Activated T-helper 2 cell treated with anti-CD3 and anti-CD28 coated beads, Interferon-gamma antibody, Interleukin-2, Interleukin-4, amounts not matched to agents 10 μg/mL and 5 μg/mL and 100 μg/mL, durations not matched to agents 14 hours and 24 hours and 36 hours (primary cell): ENCODE data around the gene ARHGAP5. TPM values are rescaled to one million over a fixed set of nuclear protein-coding genes. Genes with fewer than 3 reads are reported as not detected.
A peak's percentile ranks its signal among the peaks of the same experiment; 100 is the strongest.

Experiments used
- DNase-seq: peaks from one replicate; pipeline ENCODE4 v3.0.0; 2021; ENCODE audit warnings: low spot score
- H3K27ac Mint-ChIP-seq: one replicate; pipeline ENCODE4 v1.8.0; 2021; ENCODE audit warnings: mixed read lengths
- H3K27me3 Mint-ChIP-seq: one replicate; pipeline ENCODE4 v1.8.0; 2021; ENCODE audit warnings: low read depth, mixed read lengths
- H3K36me3 Mint-ChIP-seq: one replicate; pipeline ENCODE4 v1.8.0; 2021; ENCODE audit warnings: low read depth, mixed read lengths
- H3K4me1 Mint-ChIP-seq: one replicate; pipeline ENCODE4 v1.8.0; 2021; ENCODE audit warnings: low read depth, mixed read lengths
- H3K4me3 Mint-ChIP-seq: one replicate; pipeline ENCODE4 v1.8.0; 2021; ENCODE audit warnings: low read depth, mild to moderate bottlenecking, moderate library complexity, mixed read lengths
- H3K9me3 Mint-ChIP-seq: one replicate; pipeline ENCODE4 v1.8.0; 2021; ENCODE audit warnings: mixed read lengths
- intact Hi-C: fragments of 100-400 bp; cut with micrococcal nuclease; formaldehyde crosslinking; loops from one replicate; pipeline ENCODE4 v1.15.1; 2023
- total RNA-seq: library from RNA; stranded (reverse); gene quantifications from 2 replicates; pipeline ENCODE4 v1.2.3, GENCODE V29; 2022

The ARHGAP5 gene
- total RNA-seq, 1 donor from 2014 or later: 32.1 TPM

DNA sequence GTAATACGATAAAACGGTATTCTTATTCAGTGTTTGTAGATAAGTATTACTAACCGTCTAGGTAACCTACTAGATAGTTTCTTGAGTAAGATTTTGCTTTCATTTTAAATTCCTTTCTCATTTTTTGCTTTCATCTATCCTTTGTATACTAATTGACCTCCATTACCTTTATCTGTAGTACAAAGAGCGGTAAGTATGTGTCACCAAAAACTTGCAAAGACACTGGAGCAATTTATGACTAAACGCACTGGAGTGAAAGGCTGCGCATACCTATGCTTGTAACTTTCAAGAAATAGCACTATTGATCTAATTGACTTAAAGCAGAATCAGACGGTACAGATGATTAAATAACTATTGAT lies 1.7 kb downstream of the ARHGAP5 start:
- H3K4me3 Mint-ChIP-seq: peak overlapping the region; percentile 97
- peak overlapping the region; percentile 92 for H3K27ac Mint-ChIP-seq
- H3K4me1 Mint-ChIP-seq: peaks cover 38% of the 10 kb centered on the region
- intact Hi-C loops: loop anchor here (1.0 to 5.0 kb wide), 7 partner anchors 23 to 1457 kb away; partner anchors contain the start of genes DTD2, HEATR5A, HECTD1 and NUBPL
- DNase-seq: no peak
- peaks cover 21% of the 10 kb centered on the region for H3K27me3 Mint-ChIP-seq
- no peaks in the 10 kb centered on the region for H3K9me3 Mint-ChIP-seq
- no peaks in the 10 kb centered on the region for H3K36me3 Mint-ChIP-seq

DNA sequence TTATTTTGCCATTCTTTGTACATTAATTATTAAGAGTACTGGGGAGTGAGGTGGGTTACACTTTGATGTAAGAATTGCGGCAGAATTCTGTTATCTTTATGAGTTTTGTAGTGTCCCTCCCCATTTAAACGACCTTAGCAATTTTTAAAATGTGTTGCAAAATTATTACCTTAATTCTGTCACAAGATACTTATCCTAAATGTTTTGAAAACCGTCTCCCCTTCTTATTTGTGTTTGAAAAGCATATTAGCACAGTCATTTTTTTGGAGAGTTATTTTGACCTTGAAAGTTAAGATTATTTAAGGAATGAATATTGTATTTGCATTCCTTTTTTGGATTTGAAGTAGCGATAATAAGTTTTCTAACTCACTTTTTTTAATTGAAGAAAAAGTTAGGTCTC lies 2.2 kb downstream of the ARHGAP5 start:
- Mint-ChIP-seq H3K9me3 (no peaks in the 10 kb centered on the region), H3K27ac (peak overlapping the region; percentile 92), H3K4me1 (peaks cover 38% of the 10 kb centered on the region), H3K36me3 (no peaks in the 10 kb centered on the region), H3K27me3 (peaks cover 20% of the 10 kb centered on the region), H3K4me3 (peak overlapping the region; percentile 97)
- DNase-seq: no peak
- intact Hi-C loops: loop anchor here (1.0 to 5.0 kb wide), 6 partner anchors 23 to 1457 kb away; partner anchors contain the start of genes DTD2, HEATR5A, HECTD1 and NUBPL

DNA sequence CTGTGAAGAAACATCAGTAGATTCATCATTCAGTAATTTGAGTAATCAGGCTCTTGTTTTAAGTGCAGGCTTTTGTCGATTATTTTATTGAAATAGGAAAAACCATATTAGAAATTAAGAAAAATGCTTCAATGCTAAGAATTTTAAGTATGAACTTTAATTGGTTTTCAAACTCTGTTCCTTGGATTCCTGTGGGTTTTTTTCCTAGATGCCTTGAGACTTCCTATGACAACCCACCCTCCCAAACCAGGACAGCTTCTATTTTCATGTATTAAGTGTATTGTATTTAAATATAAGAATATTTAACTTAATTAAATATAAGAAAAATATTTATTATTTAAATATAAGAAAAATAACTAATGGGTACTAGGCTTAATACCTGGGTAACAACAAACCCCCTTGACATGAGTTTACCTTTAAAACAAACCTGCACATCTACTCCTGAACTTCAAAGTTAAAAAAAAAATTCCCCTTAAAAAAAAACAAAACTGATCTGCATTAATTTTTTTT lies 3.0 kb downstream of the ARHGAP5 start:
- H3K4me1 Mint-ChIP-seq: peaks cover 38% of the 10 kb centered on the region
- H3K9me3 Mint-ChIP-seq: no peaks in the 10 kb centered on the region
- intact Hi-C loops: no loop called here

DNA sequence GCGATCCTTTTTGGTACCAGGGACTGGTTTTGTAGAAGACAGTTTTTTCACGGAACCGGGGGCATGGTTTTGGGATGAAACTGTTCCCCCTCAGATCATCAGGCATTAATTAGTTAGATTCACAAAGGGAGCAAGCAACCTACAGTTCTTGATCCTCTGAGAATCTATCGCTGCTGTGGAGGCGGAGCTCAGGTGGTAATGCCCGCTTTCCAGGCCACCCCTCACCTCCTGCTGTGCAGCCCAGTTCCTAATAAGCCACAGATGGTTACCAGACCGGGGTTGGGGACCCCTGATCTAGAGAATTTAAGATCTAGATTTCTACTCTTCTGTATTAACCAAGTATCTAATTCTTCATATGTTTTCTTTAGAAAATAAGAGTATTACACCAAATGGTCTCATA lies 4.8 kb downstream of the ARHGAP5 start:
- H3K4me1 Mint-ChIP-seq: peaks cover 34% of the 10 kb centered on the region
- H3K9me3 Mint-ChIP-seq: no peaks in the 10 kb centered on the region
- no peaks in the 10 kb centered on the region for H3K36me3 Mint-ChIP-seq
- no peak for DNase-seq
- H3K27ac Mint-ChIP-seq: no peak overlapping the region
- peaks cover 2% of the 10 kb centered on the region for H3K27me3 Mint-ChIP-seq
- no peak overlapping the region for H3K4me3 Mint-ChIP-seq
- intact Hi-C loops: no loop called here

More for the DNA sequence above, 3.0 kb downstream of the ARHGAP5 start:
- Mint-ChIP-seq H3K27ac (no peak overlapping the region), H3K36me3 (no peaks in the 10 kb centered on the region), H3K4me3 (no peak overlapping the region), H3K27me3 (peaks cover 14% of the 10 kb centered on the region)
- DNase-seq: no peak

DNA sequence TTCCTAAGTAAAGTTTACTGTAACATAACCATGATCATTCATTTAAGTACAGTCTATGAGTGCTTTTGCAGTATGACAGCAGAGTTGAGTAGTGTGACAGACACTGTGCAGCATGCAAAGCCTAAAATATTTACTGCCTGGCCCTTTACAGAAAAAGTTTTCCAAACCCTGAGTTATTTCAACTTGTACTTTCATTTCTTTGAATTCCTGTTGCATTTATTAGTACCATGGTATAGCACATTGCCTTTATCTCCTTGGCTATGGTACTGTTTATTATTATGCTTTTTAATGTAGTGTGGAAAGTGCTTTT lies 6.2 kb downstream of the ARHGAP5 start:
- H3K36me3 Mint-ChIP-seq: no peaks in the 10 kb centered on the region
- H3K4me3 Mint-ChIP-seq: no peak overlapping the region
- H3K9me3 Mint-ChIP-seq: no peaks in the 10 kb centered on the region
- H3K4me1 Mint-ChIP-seq: peaks cover 32% of the 10 kb centered on the region
- intact Hi-C loops: no loop called here
- H3K27me3 Mint-ChIP-seq: peaks cover 2% of the 10 kb centered on the region
- DNase-seq: no peak
- H3K27ac Mint-ChIP-seq: no peak overlapping the region

DNA sequence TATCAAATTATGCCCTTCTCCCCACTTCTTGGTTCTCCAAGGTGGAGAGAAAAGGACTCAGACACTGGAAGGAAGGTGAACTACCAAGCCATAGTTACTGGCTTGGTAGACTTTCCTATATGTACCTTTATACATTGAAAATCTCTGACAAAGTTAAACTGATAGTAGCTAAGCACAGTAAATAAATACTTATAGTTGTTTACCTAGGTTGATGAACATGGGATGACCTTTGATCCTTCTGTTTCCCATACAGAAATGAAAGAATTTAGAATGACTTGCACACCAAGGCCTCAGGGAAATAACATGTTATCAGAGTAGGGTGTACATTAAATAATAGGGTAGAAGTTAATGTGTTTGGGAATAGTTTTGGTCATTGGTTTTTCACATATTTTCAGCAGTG lies 6.7 kb downstream of the ARHGAP5 start:
- Mint-ChIP-seq H3K27ac (no peak overlapping the region), H3K27me3 (peaks cover 2% of the 10 kb centered on the region), H3K4me3 (no peak overlapping the region), H3K36me3 (no peaks in the 10 kb centered on the region), H3K4me1 (peaks cover 27% of the 10 kb centered on the region), H3K9me3 (no peaks in the 10 kb centered on the region)
- DNase-seq: no peak
- intact Hi-C loops: no loop called here

DNA sequence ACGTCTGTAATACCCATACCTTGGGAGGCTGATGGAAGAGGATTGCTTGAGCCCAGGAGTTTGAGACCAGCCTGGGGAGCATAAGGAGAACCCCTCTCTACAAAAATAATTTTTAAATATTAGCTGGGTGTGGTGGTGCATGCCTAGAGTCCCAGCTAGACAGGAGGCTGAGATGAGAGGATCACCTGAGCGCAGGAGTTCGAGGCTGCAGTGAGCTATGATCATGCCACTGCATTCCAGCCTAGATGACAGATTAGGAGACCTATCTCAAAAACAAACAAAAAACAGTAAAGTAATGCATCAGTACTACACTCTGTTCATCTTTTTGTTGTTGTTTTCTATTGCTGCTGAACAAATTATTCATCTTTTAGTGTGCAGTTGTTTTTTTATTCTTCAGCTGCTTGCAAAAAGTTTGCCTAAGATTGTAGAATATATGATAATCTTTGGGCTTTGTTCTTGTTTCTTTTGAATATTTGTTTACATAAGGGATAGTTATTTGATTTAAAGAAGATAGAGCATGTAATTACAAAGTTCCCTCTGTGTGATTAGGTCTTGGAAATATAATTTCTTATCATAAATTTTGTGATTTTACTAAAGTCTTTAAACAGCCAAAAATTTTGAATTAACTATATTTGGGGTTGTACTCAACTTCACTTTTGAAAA lies 8.2 kb downstream of the ARHGAP5 start:
- peaks cover 20% of the 10 kb centered on the region for H3K4me1 Mint-ChIP-seq
- intact Hi-C loops: no loop called here
- H3K27me3 Mint-ChIP-seq: peaks cover 2% of the 10 kb centered on the region
- no peak overlapping the region for H3K4me3 Mint-ChIP-seq
- H3K9me3 Mint-ChIP-seq: no peaks in the 10 kb centered on the region
- H3K36me3 Mint-ChIP-seq: peaks cover under 1% of the 10 kb centered on the region
- no peak for DNase-seq
- H3K27ac Mint-ChIP-seq: no peak overlapping the region

DNA sequence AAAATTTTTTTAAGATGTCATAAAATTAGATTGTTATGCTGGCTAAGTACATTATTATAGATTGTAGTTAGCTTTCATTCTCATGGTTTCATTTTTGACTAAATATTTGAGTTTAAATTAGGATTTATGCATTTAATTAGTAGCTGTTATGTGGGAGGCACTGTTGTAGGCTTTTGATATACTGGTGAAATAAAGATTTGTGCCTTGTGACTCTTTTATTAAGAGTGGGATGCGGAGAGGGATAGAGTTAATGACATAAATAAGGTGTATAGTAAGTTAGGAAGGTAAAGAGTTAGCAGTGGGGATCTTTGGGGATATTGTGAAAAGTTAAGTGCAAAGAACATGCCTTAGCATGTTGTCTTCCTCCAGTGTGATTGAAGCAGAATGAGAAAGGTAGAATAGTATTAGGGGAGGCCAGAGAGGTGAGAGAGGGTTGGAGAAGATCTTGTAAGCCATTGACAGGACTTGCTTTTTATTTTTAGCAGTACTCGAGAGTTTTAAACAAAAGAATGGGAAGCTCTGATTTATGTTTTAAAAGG lies 8.8 kb downstream of the ARHGAP5 start:
- Mint-ChIP-seq H3K4me3 (no peak overlapping the region), H3K4me1 (peaks cover 14% of the 10 kb centered on the region), H3K9me3 (no peaks in the 10 kb centered on the region), H3K27ac (no peak overlapping the region), H3K27me3 (peaks cover 2% of the 10 kb centered on the region), H3K36me3 (peaks cover 6% of the 10 kb centered on the region)
- no peak for DNase-seq
- intact Hi-C loops: no loop called here

DNA sequence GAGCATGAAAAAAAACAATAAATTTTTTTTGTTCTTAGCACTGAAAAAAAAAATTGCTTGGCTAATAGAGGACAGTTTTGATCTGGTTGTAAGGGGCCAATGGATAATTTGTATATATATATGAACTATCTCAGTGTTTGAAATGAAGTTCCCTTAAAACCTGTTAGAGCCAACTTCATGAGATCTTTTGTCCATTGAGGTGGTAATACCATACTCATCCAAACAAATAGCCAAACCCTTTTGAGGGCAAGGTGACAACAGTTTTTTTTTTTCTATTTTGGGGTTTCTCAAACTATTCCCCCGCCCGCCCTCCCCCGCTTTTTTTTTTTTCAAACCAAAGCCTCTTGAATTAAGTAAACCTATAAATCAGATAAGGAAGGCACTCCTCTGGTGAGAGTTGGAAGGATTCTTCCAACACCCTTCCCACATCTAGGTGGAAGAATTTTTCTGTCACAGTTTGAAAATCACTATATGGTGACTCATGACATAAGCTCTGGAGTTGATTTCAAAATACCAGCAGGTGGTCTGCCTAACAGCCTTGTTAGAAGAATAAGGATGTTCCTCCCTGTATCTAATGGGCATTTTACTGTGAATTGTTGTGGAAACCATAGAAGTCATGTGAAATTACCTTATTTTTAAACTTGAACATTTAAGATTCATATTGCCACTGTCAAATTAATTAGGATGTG lies 10.2 kb downstream of the ARHGAP5 start:
- no peak for DNase-seq
- H3K36me3 Mint-ChIP-seq: peaks cover 20% of the 10 kb centered on the region
- no peaks in the 10 kb centered on the region for H3K27me3 Mint-ChIP-seq
- H3K4me1 Mint-ChIP-seq: peaks cover 11% of the 10 kb centered on the region
- no peak overlapping the region for H3K4me3 Mint-ChIP-seq
- intact Hi-C loops: no loop called here
- H3K27ac Mint-ChIP-seq: no peak overlapping the region
- no peaks in the 10 kb centered on the region for H3K9me3 Mint-ChIP-seq

DNA sequence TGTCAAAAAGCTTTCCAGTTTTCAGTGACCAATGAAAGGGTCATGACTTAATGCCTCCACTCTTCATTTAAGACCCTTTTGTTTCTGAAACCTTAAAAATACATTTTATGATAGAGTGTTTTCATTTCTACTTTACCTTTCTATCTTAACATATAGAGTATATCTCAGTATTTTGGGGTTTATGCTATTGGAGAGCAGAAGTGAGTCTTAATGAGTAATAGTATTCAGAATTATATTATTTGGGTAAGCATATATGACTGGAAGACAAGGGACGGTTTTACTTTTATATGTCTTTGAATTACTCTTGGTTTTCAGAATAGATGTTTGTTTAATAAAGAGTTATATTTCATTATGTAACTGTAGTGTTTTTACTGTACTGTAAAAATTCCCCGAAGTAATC lies 10.8 kb downstream of the ARHGAP5 start:
- H3K4me3 Mint-ChIP-seq: no peak overlapping the region

DNA sequence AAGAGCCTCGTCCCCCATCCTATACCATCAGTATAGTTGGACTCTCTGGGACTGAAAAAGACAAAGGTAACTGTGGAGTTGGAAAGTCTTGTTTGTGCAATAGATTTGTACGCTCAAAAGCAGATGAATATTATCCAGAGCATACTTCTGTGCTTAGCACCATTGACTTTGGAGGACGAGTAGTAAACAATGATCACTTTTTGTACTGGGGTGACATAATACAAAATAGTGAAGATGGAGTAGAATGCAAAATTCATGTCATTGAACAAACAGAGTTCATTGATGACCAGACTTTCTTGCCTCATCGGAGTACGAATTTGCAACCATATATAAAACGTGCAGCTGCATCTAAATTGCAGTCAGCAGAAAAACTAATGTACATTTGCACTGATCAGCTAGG lies 13.6 kb downstream of the ARHGAP5 start:
- Mint-ChIP-seq H3K4me3 (no peak overlapping the region), H3K27me3 (no peaks in the 10 kb centered on the region), H3K9me3 (no peaks in the 10 kb centered on the region), H3K27ac (no peak overlapping the region), H3K4me1 (peaks cover 16% of the 10 kb centered on the region), H3K36me3 (peaks cover 41% of the 10 kb centered on the region)
- no peak for DNase-seq
- intact Hi-C loops: no loop called here

More for the DNA sequence above, 10.8 kb downstream of the ARHGAP5 start:
- intact Hi-C loops: no loop called here
- Mint-ChIP-seq H3K36me3 (peaks cover 26% of the 10 kb centered on the region), H3K27ac (no peak overlapping the region), H3K9me3 (no peaks in the 10 kb centered on the region), H3K27me3 (no peaks in the 10 kb centered on the region), H3K4me1 (peaks cover 8% of the 10 kb centered on the region)
- DNase-seq: no peak

DNA sequence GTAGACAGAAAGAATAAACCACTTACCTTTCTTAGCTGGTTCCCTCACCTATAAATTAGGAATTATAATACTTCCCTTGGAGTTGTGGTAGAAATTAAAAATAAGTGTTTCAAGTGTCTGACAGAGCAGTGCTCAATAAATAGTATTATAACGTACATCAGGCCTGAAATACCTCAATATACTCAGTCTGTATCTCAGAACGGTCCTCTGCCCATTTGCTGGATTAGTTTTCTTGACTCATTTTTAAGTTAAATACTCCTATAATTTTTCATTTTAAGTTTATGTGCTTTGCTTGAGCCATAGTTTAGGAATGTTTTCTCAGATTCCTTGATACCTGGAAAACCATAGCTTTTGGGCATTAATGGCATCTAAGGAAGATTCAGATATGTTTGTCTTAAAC lies 22.4 kb downstream of the ARHGAP5 start:
- H3K4me1 Mint-ChIP-seq: peaks cover 31% of the 10 kb centered on the region
- H3K27me3 Mint-ChIP-seq: no peaks in the 10 kb centered on the region
- no peak overlapping the region for H3K4me3 Mint-ChIP-seq
- H3K27ac Mint-ChIP-seq: no peak overlapping the region
- intact Hi-C loops: no loop called here
- H3K36me3 Mint-ChIP-seq: peaks cover 16% of the 10 kb centered on the region
- DNase-seq: no peak
- H3K9me3 Mint-ChIP-seq: no peaks in the 10 kb centered on the region

DNA sequence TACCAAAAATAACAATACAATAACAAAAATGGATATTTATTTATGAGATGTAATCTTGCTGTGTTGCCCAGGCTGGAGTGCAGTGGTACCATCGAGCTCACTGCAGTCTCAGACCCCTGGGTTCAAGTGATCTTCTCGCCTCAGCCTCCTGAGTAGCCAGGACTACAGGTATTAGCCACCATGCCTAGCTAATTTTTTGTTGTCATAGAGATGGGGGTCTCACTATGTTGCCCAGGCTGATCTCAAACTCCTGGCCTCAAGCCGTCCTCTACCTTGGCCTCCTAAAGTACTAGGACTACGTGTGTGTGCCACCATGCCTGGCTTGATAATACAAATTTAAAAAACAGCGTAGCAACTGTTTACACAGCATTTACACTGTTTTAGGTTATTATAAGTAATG lies 23.1 kb downstream of the ARHGAP5 start:
- Mint-ChIP-seq H3K4me3 (no peak overlapping the region), H3K27ac (no peak overlapping the region), H3K9me3 (no peaks in the 10 kb centered on the region), H3K36me3 (peaks cover 15% of the 10 kb centered on the region), H3K4me1 (peaks cover 36% of the 10 kb centered on the region), H3K27me3 (no peaks in the 10 kb centered on the region)
- DNase-seq: no peak
- intact Hi-C loops: no loop called here
